Stimulated activated CD4-positive, alpha-beta T cell treated with anti-CD3 and anti-CD28 coated beads, Interleukin-4, amount 100 ng/mL, for 24 hours (primary cell): Measurements from ENCODE around the gene ADGRB3.

Experiments
- DNase-seq: peaks from one replicate; pipeline ENCODE4 v3.0.0-alpha.2; 2020

The ADGRB3 gene

GRCh38 chr6:68634726-68635411 lies at the start of gene ADGRB3:
Gene ADGRB3 (plus strand): TSS chr6:68635282. CDS start chr6:68638676, 3,394 bp downstream.
- peak; percentile 14 for DNase-seq

- DNase-seq = no peak
These were observed 41.5 kb upstream of the ADGRB3 start for GRCh38 chr6:68593558-68593957.

GRCh38 chr6:68597642-68598041 lies 37.4 kb upstream of the ADGRB3 start:
- DNase-seq = no peak

- no peak for DNase-seq
These were observed 19.1 kb upstream of the ADGRB3 start for GRCh38 chr6:68615938-68616337.

GRCh38 chr6:68625998-68626397 lies 9.1 kb upstream of the ADGRB3 start:
- DNase-seq = no peak

- no peak for DNase-seq
These were observed 6.9 kb upstream of the ADGRB3 start for GRCh38 chr6:68628161-68628560.

- DNase-seq = no peak
These were observed 2.3 kb upstream of the ADGRB3 start for GRCh38 chr6:68632734-68633133.

- DNase-seq = no peak
These were observed 1.7 kb upstream of the ADGRB3 start for GRCh38 chr6:68633281-68633971.

- no peak for DNase-seq
These were observed 933 bp upstream of the ADGRB3 start for GRCh38 chr6:68633972-68634725.

GRCh38 chr6:68635412-68635705 lies 277 bp downstream of the ADGRB3 start:
- DNase-seq = no peak

GRCh38 chr6:68635706-68636513 lies 828 bp downstream of the ADGRB3 start:
- DNase-seq = no peak

GRCh38 chr6:68636666-68637065 lies 1.6 kb downstream of the ADGRB3 start:
- no peak for DNase-seq

GRCh38 chr6:68637071-68637470 lies 2.0 kb downstream of the ADGRB3 start:
- DNase-seq = no peak

- DNase-seq = no peak
These were observed 2.7 kb downstream of the ADGRB3 start for GRCh38 chr6:68637782-68638181.

GRCh38 chr6:68638230-68638900 lies 3.3 kb downstream of the ADGRB3 start:
- no peak for DNase-seq

GRCh38 chr6:68639211-68639610 lies 4.1 kb downstream of the ADGRB3 start:
- no peak for DNase-seq

GRCh38 chr6:68639826-68640490 lies 4.9 kb downstream of the ADGRB3 start:
- DNase-seq = no peak

- no peak for DNase-seq
These were observed 5.4 kb downstream of the ADGRB3 start for GRCh38 chr6:68640491-68640835.

GRCh38 chr6:68641172-68641571 lies 6.1 kb downstream of the ADGRB3 start:
- DNase-seq = no peak

GRCh38 chr6:68642081-68642480 lies 7.0 kb downstream of the ADGRB3 start:
- no peak for DNase-seq

- no peak for DNase-seq
These were observed 7.9 kb downstream of the ADGRB3 start for GRCh38 chr6:68642977-68643376.

GRCh38 chr6:68649669-68650068 lies 14.6 kb downstream of the ADGRB3 start:
- no peak for DNase-seq
